ENCODE measurements around the gene TUBB3.
A peak's percentile ranks its signal among the peaks of the same experiment; 100 is the strongest.
"Not testable (repeated sequence)": the region's sequence is repeated elsewhere in the genome, so short reads cannot be mapped to it uniquely, and the experiment has no call there.

Gene TUBB3

DNA sequence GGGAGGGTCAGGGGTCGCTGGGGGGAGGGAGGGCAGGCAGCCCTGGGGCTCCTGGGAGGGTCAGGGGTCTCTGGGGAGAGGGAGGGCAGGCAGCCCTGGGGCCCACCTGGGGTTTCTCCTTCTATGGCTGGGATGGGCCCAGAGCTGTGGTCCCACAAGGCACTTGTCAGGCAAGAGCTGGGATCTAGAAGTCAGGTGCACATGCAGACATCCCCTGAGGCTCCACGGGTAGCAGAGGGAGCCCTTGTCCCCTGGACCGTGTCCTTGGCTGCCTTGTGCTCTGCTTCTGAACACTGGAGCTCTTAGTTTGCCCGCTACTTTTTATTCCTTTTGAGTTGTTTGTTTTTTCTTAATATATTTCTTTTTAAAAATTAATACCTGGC, 1.8 kb downstream of the TUBB3 start:
- H3K4me3 ChIP-seq (ENCODE audit: low read depth in 1 of 5, low read length in 5 of 5): no peak overlapping the region
- H3K27me3 ChIP-seq (ENCODE audit: control insufficient read depth in 5 of 5, insufficient read depth in 4 of 5, low read length in 5 of 5): peaks cover 12 to 50% (median 39%) of the 10 kb centered on the region in 5 donors
- no peak overlapping the region for H3K9ac ChIP-seq (ENCODE audit: low read length in 5 of 5)
- H3K27ac ChIP-seq (ENCODE audit: low read depth, low read length): no peak overlapping the region
- H3K36me3 ChIP-seq (ENCODE audit: control insufficient read depth in 5 of 5, insufficient read depth in 5 of 5, low read length in 5 of 5): no peaks in the 10 kb centered on the region
- peaks cover 0 to 50% (median 32%) of the 10 kb centered on the region in 5 donors for H3K4me1 ChIP-seq (ENCODE audit: control insufficient read depth in 5 of 5, insufficient read depth in 5 of 5, low read length in 5 of 5)
- no peaks in the 10 kb centered on the region for H3K9me3 ChIP-seq (ENCODE audit: control insufficient read depth in 5 of 5, low read length in 5 of 5)

DNA sequence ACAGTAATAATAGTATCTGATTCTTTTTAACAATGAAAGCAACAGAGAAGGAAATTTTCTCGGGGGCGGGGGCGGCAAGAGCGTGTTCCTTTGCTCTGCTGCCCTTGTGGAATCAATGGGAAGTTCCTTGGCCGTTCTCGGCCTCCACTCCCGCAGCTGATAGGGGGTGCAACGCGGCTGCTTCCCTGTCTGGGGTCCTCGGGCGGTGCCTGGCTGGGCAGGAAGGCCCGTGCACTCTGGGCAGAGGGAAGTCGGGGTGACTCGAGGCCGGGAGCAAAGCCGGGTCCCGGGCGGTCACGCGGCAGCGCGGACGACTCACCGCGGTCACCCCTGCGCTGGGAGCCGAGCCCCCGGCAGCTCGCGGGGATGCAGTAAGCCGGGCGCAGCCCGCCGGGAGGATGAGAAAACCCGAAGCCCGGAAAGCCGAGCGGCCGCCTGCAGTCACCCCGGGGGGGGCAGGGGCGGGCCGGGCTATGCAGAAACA, 2.5 kb downstream of the TUBB3 start:
- H3K4me1 ChIP-seq (ENCODE audit: control insufficient read depth in 5 of 5, insufficient read depth in 5 of 5, low read length in 5 of 5): peaks cover 0 to 50% (median 32%) of the 10 kb centered on the region in 5 donors
- peak overlapping the region in 3 of 5 donors; percentile 22 to 59 (median 39) for H3K4me3 ChIP-seq (ENCODE audit: low read depth in 1 of 5, low read length in 5 of 5)
- no peaks in the 10 kb centered on the region for H3K9me3 ChIP-seq (ENCODE audit: control insufficient read depth in 5 of 5, low read length in 5 of 5)
- no peak overlapping the region for H3K27ac ChIP-seq (ENCODE audit: low read depth, low read length)
- peaks cover 7 to 45% (median 36%) of the 10 kb centered on the region in 5 donors for H3K27me3 ChIP-seq (ENCODE audit: control insufficient read depth in 5 of 5, insufficient read depth in 4 of 5, low read length in 5 of 5)
- H3K36me3 ChIP-seq (ENCODE audit: control insufficient read depth in 5 of 5, insufficient read depth in 5 of 5, low read length in 5 of 5): no peaks in the 10 kb centered on the region
- H3K9ac ChIP-seq (ENCODE audit: low read length in 5 of 5): no peak overlapping the region

- no peaks in the 10 kb centered on the region for H3K36me3 ChIP-seq (ENCODE audit: control insufficient read depth in 5 of 5, insufficient read depth in 5 of 5, low read length in 5 of 5)
- no peaks in the 10 kb centered on the region for H3K9me3 ChIP-seq (ENCODE audit: control insufficient read depth in 5 of 5, low read length in 5 of 5)
- H3K9ac ChIP-seq (ENCODE audit: low read length in 5 of 5): no peak overlapping the region
- no peak overlapping the region for H3K4me3 ChIP-seq (ENCODE audit: low read depth in 1 of 5, low read length in 5 of 5)
- H3K27me3 ChIP-seq (ENCODE audit: control insufficient read depth in 5 of 5, insufficient read depth in 4 of 5, low read length in 5 of 5): peaks cover 0 to 9% (median 7%) of the 10 kb centered on the region in 5 donors
- peaks cover 0 to 3% (median 2%) of the 10 kb centered on the region in 5 donors for H3K4me1 ChIP-seq (ENCODE audit: control insufficient read depth in 5 of 5, insufficient read depth in 5 of 5, low read length in 5 of 5)
- no peak overlapping the region for H3K27ac ChIP-seq (ENCODE audit: low read depth, low read length)
These were observed 8.3 kb downstream of the TUBB3 start for GRCh38 chr16:89931305-89931896.

DNA sequence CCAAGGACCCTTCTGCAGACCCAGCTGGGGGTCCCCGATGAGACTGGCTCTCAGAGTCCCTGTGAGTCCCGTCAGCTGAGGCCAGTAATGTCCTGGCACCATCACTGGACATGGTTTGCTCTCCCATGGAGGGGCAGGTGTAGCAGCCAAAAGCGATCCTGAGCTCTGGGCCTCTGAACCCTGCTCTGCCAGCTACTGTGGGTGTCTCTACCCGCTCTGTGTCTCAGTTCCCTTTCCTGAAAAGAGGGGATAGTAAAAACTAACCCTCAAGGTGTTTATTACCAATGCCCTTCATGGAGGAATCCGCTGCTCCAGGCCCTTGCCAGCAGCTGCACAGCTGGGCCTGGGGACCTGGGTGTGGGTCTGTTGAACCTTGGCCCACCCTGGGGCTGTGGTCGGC, 8.8 kb downstream of the TUBB3 start:
- no peaks in the 10 kb centered on the region for H3K36me3 ChIP-seq (ENCODE audit: control insufficient read depth in 5 of 5, insufficient read depth in 5 of 5, low read length in 5 of 5)
- H3K4me3 ChIP-seq (ENCODE audit: low read depth in 1 of 5, low read length in 5 of 5): no peak overlapping the region
- H3K9me3 ChIP-seq (ENCODE audit: control insufficient read depth in 5 of 5, low read length in 5 of 5): no peaks in the 10 kb centered on the region
- peaks cover 0 to 9% (median 7%) of the 10 kb centered on the region in 5 donors for H3K27me3 ChIP-seq (ENCODE audit: control insufficient read depth in 5 of 5, insufficient read depth in 4 of 5, low read length in 5 of 5)
- no peaks in the 10 kb centered on the region for H3K4me1 ChIP-seq (ENCODE audit: control insufficient read depth in 5 of 5, insufficient read depth in 5 of 5, low read length in 5 of 5)
- H3K9ac ChIP-seq (ENCODE audit: low read length in 5 of 5): no peak overlapping the region
- H3K27ac ChIP-seq (ENCODE audit: low read depth, low read length): no peak overlapping the region

GRCh38 chr16:89934019-89934418, 10.9 kb downstream of the TUBB3 start:
- H3K4me3 ChIP-seq (ENCODE audit: low read depth in 1 of 5, low read length in 5 of 5); H3K9ac ChIP-seq (ENCODE audit: low read length in 5 of 5); H3K9me3 ChIP-seq (ENCODE audit: control insufficient read depth in 5 of 5, low read length in 5 of 5); H3K36me3 ChIP-seq (ENCODE audit: control insufficient read depth in 5 of 5, insufficient read depth in 5 of 5, low read length in 5 of 5); H3K27ac ChIP-seq (ENCODE audit: low read depth, low read length); H3K4me1 ChIP-seq (ENCODE audit: control insufficient read depth in 5 of 5, insufficient read depth in 5 of 5, low read length in 5 of 5): not testable (repeated sequence)
- peaks cover 0 to 10% (median 2%) of the 10 kb centered on the region in 5 donors for H3K27me3 ChIP-seq (ENCODE audit: control insufficient read depth in 5 of 5, insufficient read depth in 4 of 5, low read length in 5 of 5)

DNA sequence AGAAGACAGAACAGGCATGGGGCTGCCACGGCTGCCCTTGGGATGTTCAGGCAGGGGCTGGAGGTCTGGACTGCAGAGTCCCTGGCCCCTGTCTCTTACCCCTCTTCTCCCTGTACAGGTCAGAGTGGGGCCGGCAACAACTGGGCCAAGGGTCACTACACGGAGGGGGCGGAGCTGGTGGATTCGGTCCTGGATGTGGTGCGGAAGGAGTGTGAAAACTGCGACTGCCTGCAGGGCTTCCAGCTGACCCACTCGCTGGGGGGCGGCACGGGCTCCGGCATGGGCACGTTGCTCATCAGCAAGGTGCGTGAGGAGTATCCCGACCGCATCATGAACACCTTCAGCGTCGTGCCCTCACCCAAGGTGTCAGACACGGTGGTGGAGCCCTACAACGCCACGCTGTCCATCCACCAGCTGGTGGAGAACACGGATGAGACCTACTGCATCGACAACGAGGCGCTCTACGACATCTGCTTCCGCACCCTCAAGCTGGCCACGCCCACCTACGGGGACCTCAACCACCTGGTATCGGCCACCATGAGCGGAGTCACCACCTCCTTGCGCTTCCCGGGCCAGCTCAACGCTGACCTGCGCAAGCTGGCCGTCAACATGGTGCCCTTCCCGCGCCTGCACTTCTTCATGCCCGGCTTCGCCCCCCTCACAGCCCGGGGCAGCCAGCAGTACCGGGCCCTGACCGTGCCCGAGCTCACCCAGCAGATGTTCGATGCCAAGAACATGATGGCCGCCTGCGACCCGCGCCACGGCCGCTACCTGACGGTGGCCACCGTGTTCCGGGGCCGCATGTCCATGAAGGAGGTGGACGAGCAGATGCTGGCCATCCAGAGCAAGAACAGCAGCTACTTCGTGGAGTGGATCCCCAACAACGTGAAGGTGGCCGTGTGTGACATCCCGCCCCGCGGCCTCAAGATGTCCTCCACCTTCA, 11.7 kb downstream of the TUBB3 start:
- Histone ChIP-seq H3K36me3 (ENCODE audit: control insufficient read depth in 5 of 5, insufficient read depth in 5 of 5, low read length in 5 of 5) (no peaks in the 10 kb centered on the region), H3K4me3 (ENCODE audit: low read depth in 1 of 5, low read length in 5 of 5) (no peak overlapping the region), H3K9ac (ENCODE audit: low read length in 5 of 5) (no peak overlapping the region), H3K4me1 (ENCODE audit: control insufficient read depth in 5 of 5, insufficient read depth in 5 of 5, low read length in 5 of 5) (no peaks in the 10 kb centered on the region), H3K27me3 (ENCODE audit: control insufficient read depth in 5 of 5, insufficient read depth in 4 of 5, low read length in 5 of 5) (peaks cover 0 to 13% (median 2%) of the 10 kb centered on the region in 5 donors), H3K9me3 (ENCODE audit: control insufficient read depth in 5 of 5, low read length in 5 of 5) (no peaks in the 10 kb centered on the region), H3K27ac (ENCODE audit: low read depth, low read length) (no peak overlapping the region)

GRCh38 chr16:89935620-89936019, 12.5 kb downstream of the TUBB3 start:
- not testable (repeated sequence) for H3K9me3 ChIP-seq (ENCODE audit: control insufficient read depth in 5 of 5, low read length in 5 of 5); H3K9ac ChIP-seq (ENCODE audit: low read length in 5 of 5); H3K4me1 ChIP-seq (ENCODE audit: control insufficient read depth in 5 of 5, insufficient read depth in 5 of 5, low read length in 5 of 5); H3K27ac ChIP-seq (ENCODE audit: low read depth, low read length); H3K4me3 ChIP-seq (ENCODE audit: low read depth in 1 of 5, low read length in 5 of 5); H3K36me3 ChIP-seq (ENCODE audit: control insufficient read depth in 5 of 5, insufficient read depth in 5 of 5, low read length in 5 of 5)
- peaks cover 0 to 13% (median 2%) of the 10 kb centered on the region in 5 donors for H3K27me3 ChIP-seq (ENCODE audit: control insufficient read depth in 5 of 5, insufficient read depth in 4 of 5, low read length in 5 of 5)

DNA sequence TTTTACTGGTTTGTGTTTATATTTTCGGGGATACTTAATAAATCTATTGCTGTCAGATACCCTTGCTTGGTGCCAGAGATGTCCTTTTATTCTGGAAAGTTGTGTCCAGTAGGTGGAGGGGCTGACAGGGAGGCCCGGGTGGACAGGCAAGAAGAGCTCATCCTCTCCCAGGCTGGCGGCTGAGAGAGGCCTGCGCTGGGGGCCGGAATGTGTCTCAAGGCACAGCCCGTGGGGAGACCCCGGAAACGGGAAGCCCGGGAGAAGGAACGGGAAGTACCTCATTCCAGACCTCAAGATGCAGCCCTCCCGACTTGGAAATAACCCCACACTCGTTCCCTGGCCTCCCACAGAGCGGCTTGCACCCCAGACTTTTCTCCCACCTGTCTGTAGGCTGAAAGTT, 12.9 kb downstream of the TUBB3 start:
- Histone ChIP-seq H3K36me3 (ENCODE audit: control insufficient read depth in 5 of 5, insufficient read depth in 5 of 5, low read length in 5 of 5) (no peaks in the 10 kb centered on the region), H3K4me1 (ENCODE audit: control insufficient read depth in 5 of 5, insufficient read depth in 5 of 5, low read length in 5 of 5) (no peaks in the 10 kb centered on the region), H3K27ac (ENCODE audit: low read depth, low read length) (no peak overlapping the region), H3K9ac (ENCODE audit: low read length in 5 of 5) (no peak overlapping the region), H3K4me3 (ENCODE audit: low read depth in 1 of 5, low read length in 5 of 5) (no peak overlapping the region), H3K27me3 (ENCODE audit: control insufficient read depth in 5 of 5, insufficient read depth in 4 of 5, low read length in 5 of 5) (peaks cover 0 to 13% (median 2%) of the 10 kb centered on the region in 5 donors), H3K9me3 (ENCODE audit: control insufficient read depth in 5 of 5, low read length in 5 of 5) (no peaks in the 10 kb centered on the region)

DNA sequence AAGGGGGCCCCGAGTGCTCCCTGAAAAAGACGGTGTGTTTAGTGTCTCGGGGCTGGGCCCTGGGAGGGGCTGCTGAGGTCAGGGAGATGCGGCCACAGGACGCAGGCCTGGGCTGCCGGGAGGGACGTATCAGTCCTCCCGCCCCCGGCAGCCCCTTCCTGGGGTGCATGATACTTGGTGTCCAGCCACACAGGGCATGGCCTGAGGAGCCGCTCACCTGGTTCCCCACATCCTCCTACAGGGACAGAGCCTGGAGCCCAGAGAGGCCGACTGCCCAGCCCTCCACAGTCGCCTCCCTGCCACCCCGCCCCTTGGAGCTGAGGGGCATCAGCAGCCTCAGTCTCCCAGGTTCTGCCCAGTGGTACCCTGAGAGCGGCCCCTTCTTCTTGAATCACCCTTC, 13.4 kb downstream of the TUBB3 start:
- peaks cover 0 to 13% (median 0%) of the 10 kb centered on the region in 5 donors for H3K27me3 ChIP-seq (ENCODE audit: control insufficient read depth in 5 of 5, insufficient read depth in 4 of 5, low read length in 5 of 5)
- no peaks in the 10 kb centered on the region for H3K4me1 ChIP-seq (ENCODE audit: control insufficient read depth in 5 of 5, insufficient read depth in 5 of 5, low read length in 5 of 5)
- H3K4me3 ChIP-seq (ENCODE audit: low read depth in 1 of 5, low read length in 5 of 5): no peak overlapping the region
- no peaks in the 10 kb centered on the region for H3K9me3 ChIP-seq (ENCODE audit: control insufficient read depth in 5 of 5, low read length in 5 of 5)
- H3K36me3 ChIP-seq (ENCODE audit: control insufficient read depth in 5 of 5, insufficient read depth in 5 of 5, low read length in 5 of 5): no peaks in the 10 kb centered on the region
- H3K9ac ChIP-seq (ENCODE audit: low read length in 5 of 5): no peak overlapping the region
- no peak overlapping the region for H3K27ac ChIP-seq (ENCODE audit: low read depth, low read length)

- Histone ChIP-seq H3K27me3 (ENCODE audit: control insufficient read depth in 5 of 5, insufficient read depth in 4 of 5, low read length in 5 of 5) (peaks cover 0 to 10% (median 0%) of the 10 kb centered on the region in 5 donors), H3K4me1 (ENCODE audit: control insufficient read depth in 5 of 5, insufficient read depth in 5 of 5, low read length in 5 of 5) (no peaks in the 10 kb centered on the region), H3K27ac (ENCODE audit: low read depth, low read length) (no peak overlapping the region), H3K4me3 (ENCODE audit: low read depth in 1 of 5, low read length in 5 of 5) (no peak overlapping the region), H3K9ac (ENCODE audit: low read length in 5 of 5) (no peak overlapping the region), H3K9me3 (ENCODE audit: control insufficient read depth in 5 of 5, low read length in 5 of 5) (no peaks in the 10 kb centered on the region), H3K36me3 (ENCODE audit: control insufficient read depth in 5 of 5, insufficient read depth in 5 of 5, low read length in 5 of 5) (no peaks in the 10 kb centered on the region)
These were observed 13.8 kb downstream of the TUBB3 start for GRCh38 chr16:89936981-89937380.

Data from subcutaneous abdominal adipose tissue (tissue), 5 donors.